8988T (cell line): ENCODE measurements around the gene PRKACA.

ENCODE experiments used
- DNase-seq: peaks from one replicate; pipeline ENCODE4 v3.0.0; 2011

PRKACA gene

DNA sequence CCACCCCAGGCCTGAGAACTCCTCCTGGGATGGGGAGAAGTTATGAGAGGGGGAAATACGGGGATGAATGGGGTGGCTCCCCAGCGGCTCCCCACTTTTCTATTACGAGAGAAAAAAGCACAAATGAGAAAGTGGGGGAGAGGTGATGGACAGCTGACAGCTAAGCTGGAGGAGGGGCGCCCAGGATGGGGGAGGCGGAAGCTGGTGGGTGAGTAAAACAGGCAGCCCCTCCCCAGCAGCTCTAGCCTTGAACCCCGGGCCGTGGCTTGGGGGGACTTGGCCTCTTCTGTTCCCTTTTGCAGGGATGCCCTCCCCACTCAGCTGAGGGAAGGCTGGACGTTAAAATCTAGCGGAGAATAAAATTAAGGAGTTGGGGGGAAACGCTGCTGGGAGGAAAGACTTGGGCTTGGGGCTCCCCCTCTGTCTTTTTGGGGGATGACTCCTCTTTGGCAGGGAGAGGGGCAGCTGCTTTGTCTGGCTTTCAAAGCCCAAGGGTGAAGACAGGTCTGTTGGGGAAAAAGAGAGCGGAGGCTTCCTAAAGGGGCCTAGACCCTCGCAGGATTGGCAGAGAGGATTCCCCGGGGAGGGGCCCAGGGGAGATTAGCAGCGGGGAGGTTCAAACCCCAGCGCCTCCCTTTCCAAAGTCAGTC, 25.6 kb downstream of the PRKACA start:
- no peak for DNase-seq

DNA sequence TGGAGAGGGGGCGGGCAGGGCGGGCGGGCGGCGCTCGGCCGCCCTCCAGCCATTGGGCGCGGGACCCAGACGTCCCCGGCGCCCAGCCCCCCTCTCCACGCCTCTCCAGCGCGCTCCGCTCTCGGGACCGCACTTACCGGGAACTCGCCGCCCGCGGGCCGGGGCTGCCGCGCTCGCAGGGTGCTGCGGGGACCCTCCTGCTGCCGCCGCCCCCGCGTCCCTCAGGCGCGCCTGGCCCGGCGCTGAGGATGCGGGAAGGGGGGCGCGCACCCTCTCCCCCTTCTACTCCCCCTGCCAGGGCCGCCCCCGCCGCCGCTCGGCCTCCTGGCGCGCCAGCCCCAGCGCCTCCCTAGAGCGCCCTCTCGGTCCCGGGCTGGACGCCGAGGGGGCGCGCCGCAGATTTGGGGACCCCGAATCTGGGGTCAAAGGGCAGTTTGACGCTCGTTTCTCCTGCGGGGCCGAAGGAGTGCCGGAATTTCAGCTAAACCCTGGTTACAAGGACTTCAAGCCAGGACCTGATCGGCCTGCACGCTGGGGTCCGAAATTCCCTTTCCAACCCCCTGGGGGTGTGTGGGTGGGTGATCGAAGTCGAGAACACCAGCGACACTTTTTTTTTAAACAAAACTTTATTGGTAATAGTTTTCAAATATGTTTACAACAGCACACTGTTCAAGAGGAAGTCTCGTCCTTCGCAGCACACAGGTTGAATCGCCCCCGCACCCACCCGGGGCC, 26.3 kb downstream of the PRKACA start:
- peak; percentile 81 for DNase-seq

DNA sequence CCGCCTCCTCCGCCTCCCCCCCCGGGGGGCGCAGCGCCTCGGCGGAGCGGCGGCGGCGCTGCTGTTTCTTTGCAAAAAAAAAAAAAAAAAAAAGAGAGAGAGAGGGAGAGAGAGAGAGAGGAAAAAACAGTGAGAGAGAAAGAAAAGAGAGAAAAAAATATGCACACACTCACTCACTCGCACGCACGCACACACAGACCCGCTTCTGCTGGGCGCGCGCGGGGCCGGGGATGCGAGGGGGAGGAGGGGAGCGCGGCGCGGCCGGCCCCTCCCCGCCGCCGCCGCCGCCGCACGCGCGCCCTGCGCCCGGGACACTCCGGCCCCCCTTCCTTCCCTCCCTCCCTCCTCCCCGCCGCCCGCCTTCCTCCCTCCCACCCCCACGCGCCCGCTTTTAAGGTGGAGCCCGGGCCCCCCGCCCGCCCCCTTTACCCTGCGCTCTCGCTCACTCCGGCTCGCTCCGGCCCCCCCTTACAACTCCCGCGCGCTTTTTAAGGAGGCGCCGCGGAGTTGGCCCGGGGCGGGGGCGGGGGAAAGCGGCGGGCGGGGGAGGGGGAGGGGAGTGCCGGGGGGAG, 27.0 kb downstream of the PRKACA start, which contains the start of gene SAMD1:
Gene SAMD1, minus strand, starts transcription at position 243 of the 572 bp plus-strand sequence.
- DNase-seq, result peak; percentile 77

DNA sequence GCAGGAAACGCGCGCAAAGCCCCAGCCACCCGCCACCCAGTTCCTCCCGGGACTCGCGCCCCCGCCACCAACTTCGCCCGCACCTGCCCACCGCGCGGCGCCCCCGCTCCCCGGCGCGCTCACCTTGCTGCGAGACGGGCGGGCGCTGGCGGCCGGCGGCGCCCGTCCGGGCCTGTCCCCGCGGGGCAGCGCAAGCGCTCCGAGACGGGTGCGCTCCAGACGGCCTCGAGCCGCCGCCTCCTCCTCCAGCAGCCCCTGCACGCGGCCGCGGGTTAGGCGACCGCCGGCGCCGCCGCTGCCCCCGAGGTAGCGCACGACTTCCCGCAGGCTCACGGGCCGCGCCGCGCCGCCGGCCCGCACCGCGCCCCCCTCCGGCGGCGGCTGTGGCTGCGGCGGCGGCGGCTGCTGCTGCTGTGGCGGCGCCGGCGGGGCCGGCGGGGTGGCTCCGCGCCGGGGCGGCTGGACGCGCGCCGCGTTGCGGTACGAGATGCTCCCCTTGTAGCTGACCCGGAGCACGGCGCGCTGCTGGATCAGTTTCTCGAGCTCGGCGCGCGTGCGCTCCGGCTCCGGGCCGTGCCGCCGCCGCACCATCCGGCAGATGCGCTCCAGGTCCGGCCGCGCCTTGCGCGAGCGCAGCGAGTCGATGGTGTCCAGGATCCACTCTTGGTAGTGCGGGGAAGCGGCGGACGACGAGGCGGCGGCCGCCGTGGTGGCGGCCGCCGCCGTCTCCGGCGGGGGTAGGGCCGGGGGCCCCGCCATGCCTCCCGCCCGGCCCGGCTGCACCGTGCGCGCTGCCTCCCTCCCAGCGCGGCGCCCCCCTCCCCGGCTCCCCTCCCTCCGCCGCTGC, 27.7 kb downstream of the PRKACA start:
- peak; percentile 61 for DNase-seq

DNA sequence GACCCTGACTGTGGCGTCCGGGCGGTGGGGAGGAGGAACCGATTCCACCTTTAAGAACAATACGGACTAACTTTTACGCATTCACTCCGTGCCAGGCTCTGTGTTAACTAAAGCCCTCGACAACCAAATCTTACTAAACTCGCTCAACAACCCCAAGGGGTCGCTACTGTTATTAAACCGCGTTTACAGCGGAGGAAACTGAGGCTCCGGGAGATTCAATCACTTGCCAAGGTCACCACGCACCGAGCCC, 28.2 kb downstream of the PRKACA start:
- no peak for DNase-seq

DNA sequence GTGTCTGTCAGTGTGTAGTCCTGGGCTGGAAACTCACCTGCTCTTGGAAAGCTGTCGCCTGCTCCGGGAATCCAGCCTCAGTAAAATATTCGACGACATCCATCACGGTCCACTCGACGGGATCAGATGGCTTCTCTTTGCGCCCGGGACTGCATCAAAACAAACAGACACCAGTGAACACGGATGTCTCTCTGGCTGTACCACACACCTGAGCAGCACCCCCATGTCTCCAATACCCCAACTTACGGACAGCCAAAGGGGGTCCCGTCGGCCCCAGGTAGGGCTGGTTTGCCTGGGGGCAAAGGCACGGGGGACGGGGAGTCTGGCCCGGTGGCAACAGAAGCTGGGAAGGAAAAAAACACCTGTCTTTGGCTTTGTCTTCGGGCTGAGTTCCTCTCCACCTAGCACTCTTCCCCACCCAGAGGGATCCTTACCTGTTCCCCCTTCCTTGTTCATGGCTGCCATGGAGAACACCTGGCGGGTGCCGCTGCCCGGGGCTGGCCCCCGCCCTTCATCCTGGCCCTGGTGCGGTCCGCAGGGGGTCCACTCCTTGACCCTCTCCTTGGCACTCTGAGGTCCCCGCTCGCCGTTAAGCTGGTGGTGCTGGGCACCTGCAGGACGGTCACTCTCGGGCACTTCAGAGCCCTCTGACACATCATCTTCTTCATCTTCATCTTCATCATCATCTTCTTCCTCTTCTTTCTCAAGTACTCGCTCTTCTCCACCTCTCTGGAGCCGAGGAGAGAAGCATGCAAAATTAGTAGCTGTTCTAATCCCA, 28.7 kb downstream of the PRKACA start:
- no peak for DNase-seq

DNA sequence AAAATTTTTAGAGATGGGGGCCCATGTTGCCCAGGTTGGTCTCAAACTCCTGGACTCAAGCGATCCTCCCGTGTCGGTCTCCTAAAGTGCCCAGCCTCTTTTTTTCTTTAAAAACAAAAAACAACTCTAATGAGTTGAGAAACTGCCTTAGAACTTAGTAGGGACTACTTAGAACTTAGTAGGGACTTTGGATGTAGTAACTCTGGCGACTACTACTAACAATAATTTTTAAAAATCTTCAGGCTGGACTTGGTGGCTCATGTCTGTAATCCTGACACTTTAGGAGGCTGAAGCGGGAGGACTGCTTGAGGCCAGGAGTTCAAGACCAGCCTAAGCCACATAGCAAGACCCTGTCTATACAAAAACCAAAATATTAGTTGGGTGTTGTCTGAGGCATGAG, 31.5 kb downstream of the PRKACA start:
- DNase-seq, result no peak

DNA sequence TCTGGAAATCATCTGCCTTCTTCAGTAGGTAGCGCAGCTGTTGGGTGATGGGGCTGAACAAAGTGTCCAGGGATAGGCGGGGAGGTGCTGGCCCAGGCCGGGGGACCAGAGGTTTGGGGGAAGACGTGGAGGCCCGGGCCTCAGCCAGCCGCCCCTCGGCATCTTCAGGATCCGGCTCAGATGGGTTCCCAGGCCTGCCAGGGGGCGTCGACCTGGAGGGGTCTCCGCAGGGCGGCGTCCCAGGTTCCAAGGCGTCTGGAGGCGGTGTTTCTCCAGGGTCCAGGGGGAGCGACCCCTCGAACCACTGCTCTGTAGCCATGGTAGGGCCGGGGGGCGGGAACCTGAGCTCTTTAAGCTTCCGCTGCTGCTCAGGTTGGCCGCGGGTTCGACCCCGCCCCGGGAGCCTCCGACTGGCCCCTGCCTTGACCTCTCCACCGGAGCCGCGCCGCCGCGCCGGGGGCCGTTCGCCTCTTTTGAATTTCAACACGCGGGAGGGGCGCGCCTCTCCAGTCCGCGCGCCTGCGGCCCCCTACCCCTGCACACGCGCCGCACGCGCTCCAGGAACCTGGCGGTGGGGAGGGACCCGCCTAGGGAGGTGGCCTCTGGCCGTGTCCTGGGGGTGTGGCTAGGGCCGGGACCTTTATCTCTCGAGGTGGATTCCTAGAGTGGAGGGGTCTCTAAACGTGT, 32.1 kb downstream of the PRKACA start, which contains the start of gene C19orf67:
Gene C19orf67, minus strand, starts transcription at position 475 of the 687 bp plus-strand sequence. Its CDS starts 156 bp downstream, at position 319.
- no peak for DNase-seq

DNA sequence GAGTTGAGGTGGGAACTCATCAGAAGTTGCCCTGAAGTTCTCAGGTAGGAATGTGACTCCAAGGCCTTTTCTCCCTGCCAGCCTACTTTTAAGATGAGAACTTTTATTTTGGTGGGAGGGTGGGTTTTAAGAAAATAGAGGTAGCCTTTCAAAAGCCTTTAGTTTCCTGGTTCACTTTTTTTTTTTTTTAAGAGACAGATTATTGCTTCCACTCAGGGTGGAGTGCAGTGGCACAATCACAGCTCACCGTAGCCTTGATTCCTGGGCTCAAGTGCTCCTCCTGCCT, 34.9 kb downstream of the PRKACA start:
- no peak for DNase-seq

DNA sequence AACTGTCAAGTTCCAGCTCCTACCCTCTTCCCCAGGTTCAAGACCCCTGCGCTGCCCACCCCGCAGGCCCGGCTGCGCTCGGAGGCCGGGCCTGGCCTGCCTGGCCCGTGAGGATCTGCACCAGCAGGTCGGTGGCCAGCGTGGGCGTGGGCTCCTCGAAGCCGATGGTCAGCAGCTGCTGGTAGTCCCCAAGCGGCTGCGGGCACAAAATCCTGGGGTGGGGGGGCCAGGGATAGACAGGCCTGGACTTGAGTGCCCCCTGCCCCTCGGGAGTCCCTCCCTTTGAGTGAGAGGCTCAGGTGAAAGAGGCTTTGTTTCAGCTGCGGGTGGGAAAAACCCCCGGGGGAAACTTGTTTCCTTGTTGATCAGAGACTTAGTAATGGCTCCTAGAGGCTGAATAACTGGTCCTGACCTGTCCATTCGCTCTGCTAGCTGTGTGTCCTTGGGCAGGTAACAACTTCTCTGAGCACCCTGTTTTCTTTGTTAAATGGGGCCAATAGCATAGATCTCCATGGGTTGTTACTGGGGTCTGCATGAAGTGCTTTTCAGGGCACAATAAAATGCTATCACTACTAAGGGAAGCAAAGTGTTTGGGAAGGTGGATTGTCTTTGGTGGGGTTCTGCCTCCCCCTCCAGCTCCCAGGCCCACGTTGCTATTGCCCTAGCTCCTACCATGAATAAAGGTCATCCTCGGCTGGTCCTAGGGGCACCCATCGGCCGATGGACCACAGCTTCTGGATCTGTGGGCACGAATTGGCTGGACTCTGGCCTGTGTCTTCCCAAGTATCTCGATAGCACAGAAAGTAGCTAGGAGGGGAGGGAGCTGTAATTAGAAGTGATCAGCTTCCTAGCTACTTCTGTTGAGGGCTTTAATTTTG, 35.5 kb downstream of the PRKACA start:
- no peak for DNase-seq

DNA sequence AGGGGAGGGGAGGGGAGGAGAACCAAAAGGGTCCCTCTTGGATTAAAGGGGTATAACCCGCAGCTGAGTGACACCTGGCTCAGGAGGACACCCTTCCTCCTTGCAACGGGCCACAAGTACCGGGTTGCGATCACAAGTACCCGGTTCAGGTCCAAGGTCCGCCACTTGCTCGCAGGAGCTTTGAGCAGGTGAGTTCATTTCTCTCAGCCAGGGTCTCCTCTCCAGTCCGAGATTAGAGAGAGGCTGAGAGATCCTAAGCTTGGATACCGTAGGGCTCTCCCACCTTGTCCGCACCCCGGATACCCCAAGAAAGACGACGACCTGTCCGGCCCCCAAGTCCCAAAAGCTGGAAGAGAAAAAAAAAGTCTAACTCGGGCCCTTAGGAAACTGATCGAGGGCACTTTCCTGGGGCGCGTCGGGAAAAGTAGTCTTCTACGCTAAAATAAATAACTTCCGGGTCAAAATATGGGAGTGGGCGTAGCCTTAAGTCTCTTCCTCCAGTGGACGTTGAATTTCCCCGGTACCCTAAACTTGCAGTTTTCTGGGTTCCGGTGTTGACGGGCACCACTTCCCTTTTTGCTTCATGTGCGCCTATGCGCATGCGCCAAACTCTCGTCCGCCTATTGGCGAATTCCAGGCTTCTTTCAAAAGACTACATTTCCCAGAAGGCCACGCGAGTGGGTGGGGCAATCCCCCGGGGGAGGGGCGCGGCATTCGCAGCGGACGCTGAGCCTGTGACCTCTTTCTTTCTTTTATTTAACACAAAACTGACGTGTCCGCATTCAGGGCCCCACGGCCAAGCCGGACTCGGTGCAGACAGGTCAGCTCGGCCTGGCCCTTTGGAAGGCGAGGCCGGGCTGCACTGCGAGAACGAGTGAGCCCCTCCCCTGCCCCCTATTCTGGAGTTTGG, 36.4 kb downstream of the PRKACA start:
- DNase-seq, result peak; percentile 82

DNA sequence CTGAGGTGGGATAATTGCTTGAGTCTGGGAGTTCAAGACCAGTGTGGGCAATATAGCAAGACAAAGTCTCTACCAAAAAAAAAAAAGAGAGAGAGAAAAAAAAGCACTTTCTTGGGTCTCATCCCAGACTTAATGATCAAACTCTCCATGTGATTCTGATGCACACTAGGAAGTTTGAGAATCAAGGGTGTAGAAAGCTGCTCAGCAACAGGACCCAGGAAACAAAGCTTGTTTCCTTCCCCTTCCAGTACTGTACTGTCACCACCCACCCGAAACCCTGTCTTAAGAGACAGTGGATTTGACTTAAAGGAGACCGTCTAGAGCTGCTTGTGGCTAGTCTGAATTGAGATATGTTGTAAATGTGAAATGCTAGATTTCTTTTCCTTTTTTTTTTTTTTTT, 39.2 kb downstream of the PRKACA start:
- no peak for DNase-seq

DNA sequence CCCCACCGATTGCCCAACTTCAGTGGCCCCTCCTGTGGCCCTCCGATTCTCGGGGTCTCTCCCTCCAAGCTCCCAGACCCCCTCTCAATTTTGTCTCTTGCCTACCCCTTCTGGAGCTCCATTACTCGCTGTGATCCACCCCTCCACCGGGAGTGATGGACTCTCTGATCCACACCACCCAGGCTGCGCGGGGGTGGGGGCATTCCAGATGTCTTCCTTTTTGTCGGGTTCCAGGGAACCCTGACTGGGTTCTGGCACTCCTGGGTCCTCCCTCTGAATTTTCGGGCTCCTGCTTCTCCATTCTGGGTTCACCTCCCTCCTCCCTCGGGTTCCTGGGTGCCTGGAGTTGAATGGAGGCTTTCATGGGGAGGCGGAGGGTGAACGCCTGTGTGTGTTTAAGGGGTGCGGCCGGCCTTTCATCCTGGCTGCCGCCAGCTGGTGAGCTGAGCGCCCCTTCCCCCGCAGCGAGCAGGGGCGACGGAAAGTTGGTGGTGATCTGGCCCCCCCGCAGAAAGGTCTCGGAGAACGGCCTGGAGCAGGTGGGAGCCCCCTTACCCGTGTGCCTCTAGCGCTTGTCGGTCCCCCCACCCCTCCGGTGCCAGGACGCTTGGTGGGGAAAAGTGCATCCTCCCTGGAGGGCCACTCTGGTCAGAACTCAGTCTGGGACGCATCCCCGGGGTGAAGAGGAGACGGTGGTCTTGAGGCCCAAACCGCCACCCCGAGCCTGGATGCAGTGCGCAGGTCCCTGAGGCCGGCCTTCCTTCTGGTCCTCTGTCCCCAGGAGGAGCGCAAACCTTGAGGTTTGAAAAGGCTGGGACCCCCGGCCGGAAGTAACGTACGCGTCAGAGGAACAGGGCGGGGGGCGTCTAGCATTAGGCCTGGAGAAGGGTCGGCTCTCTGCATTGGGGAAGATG, 43.4 kb downstream of the PRKACA start:
- DNase-seq, result no peak

DNA sequence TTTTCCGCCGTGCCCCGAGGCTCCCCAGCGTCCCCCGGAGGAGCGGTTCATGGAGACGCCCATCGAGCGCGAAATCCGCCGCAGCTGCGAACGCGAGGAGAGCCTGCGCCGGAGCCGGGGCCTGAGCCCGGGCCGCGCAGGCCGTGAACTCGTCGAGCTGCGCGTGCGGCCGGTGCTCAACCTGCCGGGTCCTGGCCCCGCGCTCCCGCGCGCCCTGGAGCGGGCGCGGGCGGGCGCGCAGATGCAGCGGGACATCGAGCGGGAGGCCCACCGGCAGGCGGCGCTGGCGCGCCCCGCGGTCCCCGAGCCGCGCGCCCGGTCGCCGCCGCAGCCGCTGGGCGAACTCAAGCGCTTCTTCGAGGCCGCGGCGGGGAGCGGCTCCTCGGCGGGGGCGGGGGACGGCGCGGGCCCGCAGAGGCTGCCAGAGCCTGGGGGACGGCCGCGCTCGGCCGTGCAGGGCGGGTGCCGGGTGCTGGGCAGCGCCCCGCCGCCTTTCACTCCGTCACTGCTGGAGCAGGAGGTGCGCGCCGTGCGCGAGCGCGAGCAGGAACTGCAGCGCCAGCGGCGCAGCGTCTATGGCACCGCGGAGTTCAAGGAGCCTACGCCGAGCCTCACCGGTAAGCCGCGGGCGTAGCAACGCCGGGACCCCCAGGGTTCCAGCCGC, 44.2 kb downstream of the PRKACA start:
- no peak for DNase-seq

DNA sequence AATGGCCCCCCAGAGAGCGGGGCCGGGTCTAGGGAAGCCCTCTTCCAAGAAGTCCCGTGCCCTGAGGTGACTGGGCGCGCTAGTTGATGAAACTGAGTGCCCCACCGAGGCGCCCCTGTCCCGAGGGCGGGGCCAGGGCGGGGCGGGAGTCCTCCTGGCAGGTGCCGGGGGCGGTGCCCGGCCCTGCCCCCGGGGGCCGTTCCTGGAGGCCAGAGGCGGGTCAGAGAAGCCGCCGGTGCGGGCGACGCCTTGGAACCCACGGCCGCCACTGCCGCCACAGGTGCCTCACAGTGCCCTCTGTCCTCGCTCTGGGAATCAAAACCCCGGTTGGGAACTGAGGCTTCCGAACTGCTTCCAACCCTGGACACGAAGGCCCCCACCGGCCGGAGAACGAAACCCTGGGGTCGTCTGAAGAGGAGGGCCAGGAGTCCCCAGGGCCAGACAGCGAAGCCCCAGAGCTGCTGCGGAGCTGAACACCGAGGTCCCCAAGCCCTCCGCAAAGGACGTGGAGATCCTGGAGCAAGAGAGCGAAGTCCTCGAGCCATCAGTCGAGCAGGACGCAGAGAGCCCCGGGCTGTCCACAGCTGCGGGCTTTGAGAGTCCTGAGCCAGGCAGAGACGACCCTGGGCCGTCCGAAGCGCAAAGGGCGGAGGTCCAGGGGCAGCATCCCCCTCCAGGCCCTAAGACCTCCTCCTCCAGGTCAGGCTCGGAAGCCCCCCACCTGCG, 44.9 kb downstream of the PRKACA start, which contains the start of gene MISP3:
Gene MISP3, plus strand, starts transcription at position 252 of the 726 bp plus-strand sequence. CDS start 524 bp downstream, outside the sequence.
- no peak for DNase-seq

DNA sequence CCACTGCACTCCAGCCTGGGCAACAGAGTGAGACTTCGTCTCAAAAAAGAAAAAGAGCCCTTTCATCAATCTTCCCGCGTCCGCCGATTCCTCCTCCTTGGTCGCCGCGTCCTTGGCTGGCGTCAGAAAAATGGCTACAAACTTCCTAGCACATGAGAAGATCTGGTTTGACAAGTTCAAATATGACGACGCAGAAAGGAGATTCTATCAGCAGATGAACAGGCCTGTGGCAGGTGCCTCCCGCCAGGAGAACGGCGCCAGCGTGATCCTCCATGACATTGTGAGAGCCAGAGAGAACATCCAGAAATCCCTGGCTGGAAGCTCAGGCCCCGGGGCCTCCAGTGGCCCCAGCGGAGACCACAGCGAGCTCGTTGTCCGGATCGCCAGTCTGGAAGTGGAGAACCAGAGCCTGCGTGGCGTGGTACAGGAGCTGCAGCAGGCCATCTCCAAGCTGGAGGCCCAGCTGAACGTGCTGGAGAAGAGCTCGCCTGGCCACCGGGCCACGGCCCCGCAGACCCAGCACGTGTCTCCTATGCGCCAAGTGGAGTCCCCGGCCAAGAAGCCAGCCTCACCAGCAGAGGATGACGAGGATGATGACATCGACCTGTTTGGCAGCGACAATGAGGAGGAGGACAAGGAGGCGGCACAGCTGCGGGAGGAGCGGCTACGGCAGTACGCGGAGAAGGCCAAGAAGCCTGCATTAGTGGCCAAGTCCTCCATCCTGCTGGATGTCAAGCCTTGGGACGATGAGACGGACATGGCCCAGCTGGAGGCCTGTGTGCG, 47.1 kb downstream of the PRKACA start:
- DNase-seq, result no peak

DNA sequence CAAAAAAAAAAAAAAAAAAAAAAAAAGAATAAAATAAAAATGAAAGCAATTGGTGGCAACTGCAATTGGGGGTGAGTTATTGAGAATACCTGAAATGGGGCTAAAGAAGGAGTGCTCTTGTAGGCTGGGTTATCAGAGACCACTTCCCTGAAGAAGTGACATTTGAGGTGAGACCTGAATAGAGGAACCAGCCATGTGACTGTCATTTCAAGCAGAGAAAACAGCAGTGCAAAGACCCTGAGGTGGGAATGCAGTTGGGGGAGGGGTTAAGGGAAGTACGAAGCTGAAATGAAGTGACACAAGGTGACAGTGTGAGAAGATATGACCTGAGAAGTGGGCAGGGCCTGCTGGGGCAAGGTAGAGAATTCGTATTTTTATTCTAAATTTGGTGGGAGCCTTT, 51.4 kb downstream of the PRKACA start:
- no peak for DNase-seq
